SK-N-SH treated with all-trans-retinoic acid at 6 μM for 48 hours (cell line): ENCODE measurements around the gene S100A6.

Source experiments
- ATAC-seq: fragments of 200-7000 bp; cut with Tn5 transposase; 3 replicates; pipeline ENCODE4 v1.9.1; 2020; ENCODE audit warnings: mild to moderate bottlenecking, moderate library complexity
- ARNTL ChIP-seq: fragments of 450-650 bp; formaldehyde crosslinking; IDR thresholded peaks from 2 replicates; pipeline ENCODE4 v1.5.0; 2020; ENCODE audit warnings: low read depth, mild to moderate bottlenecking, moderate library complexity, borderline replicate concordance
- BACH2 ChIP-seq: fragments of 250-450 bp; sonication (Bioruptor Pico); IDR thresholded peaks from 2 replicates; pipeline ENCODE4 v1.9.0; 2021; ENCODE audit warnings: mild to moderate bottlenecking, borderline replicate concordance
- CSDC2 ChIP-seq: fragments of 250-450 bp; sonication (Bioruptor Pico); IDR thresholded peaks from 2 replicates; pipeline ENCODE4 v1.5.0; 2020; ENCODE audit warnings: mild to moderate bottlenecking, moderate library complexity
- ESRRG ChIP-seq: fragments of 250-450 bp; sonication (Bioruptor Pico); IDR thresholded peaks from 2 replicates; pipeline ENCODE4 v1.6.1; 2021; ENCODE audit warnings: mild to moderate bottlenecking
- GLIS3 ChIP-seq: fragments of 250-450 bp; sonication (Bioruptor Pico); IDR thresholded peaks from 2 replicates; pipeline ENCODE4 v1.5.0; 2020; ENCODE audit warnings: mild to moderate bottlenecking, moderate library complexity
- ISL1 ChIP-seq: fragments of 250-450 bp; sonication (Bioruptor Pico); IDR thresholded peaks from 2 replicates; pipeline ENCODE4 v2.1.2; 2022; ENCODE audit warnings: mild to moderate bottlenecking, moderate library complexity
- OSR1 ChIP-seq: fragments of 250-450 bp; sonication (Bioruptor Pico); IDR thresholded peaks from 2 replicates; pipeline ENCODE4 v1.8.0; 2022; ENCODE audit warnings: moderate library complexity, mild to moderate bottlenecking, inconsistent platforms
- RARB ChIP-seq: fragments of 250-450 bp; sonication (Bioruptor Pico); IDR thresholded peaks from 2 replicates; pipeline ENCODE4 v1.8.0; 2021; ENCODE audit warnings: mild to moderate bottlenecking, moderate library complexity
- SNAI2 ChIP-seq: fragments of 250-450 bp; sonication (Bioruptor Pico); IDR thresholded peaks from 2 replicates; pipeline ENCODE4 v1.5.0; 2020; ENCODE audit warnings: mild to moderate bottlenecking, moderate library complexity
- TOX ChIP-seq: fragments of 250-450 bp; sonication (Bioruptor Pico); IDR thresholded peaks from 2 replicates; pipeline ENCODE4 v1.8.0; 2021; ENCODE audit warnings: mild to moderate bottlenecking, moderate library complexity, borderline replicate concordance
- ZC3H10 ChIP-seq: fragments of 250-450 bp; sonication (Bioruptor Pico); IDR thresholded peaks from 2 replicates; pipeline ENCODE4 v1.5.1; 2021; ENCODE audit warnings: mild to moderate bottlenecking, moderate library complexity
- ZFP3 ChIP-seq: fragments of 250-450 bp; sonication (Bioruptor Pico); IDR thresholded peaks from 2 replicates; pipeline ENCODE4 v1.5.0; 2020; ENCODE audit warnings: mild to moderate bottlenecking, moderate library complexity
- ZFP30 ChIP-seq: fragments of 450-650 bp; formaldehyde crosslinking; IDR thresholded peaks from 2 replicates; pipeline ENCODE4 v1.5.0; 2022; ENCODE audit warnings: mild to moderate bottlenecking, moderate library complexity
- ZNF565 ChIP-seq: fragments of 450-650 bp; formaldehyde crosslinking; conservative IDR thresholded peaks from 2 replicates; pipeline ENCODE4 v1.5.0; 2020; ENCODE audit warnings: low read depth, mild to moderate bottlenecking, moderate library complexity
- ZNF70 ChIP-seq: fragments of 450-650 bp; formaldehyde crosslinking; IDR thresholded peaks from 2 replicates; pipeline ENCODE4 v1.5.0; 2020; ENCODE audit warnings: mild to moderate bottlenecking, moderate library complexity
- ZNF8 ChIP-seq: fragments of 450-650 bp; formaldehyde crosslinking; IDR thresholded peaks from 2 replicates; pipeline ENCODE4 v1.5.0; 2020; ENCODE audit warnings: mild to moderate bottlenecking, moderate library complexity
- TF ChIP-seq, protein P1 (sequence below): fragments of 250-450 bp; sonication (Bioruptor Pico); IDR thresholded peaks from 2 replicates; pipeline ENCODE4 v1.8.0; 2021; ENCODE audit warnings: low read depth, mild to moderate bottlenecking, moderate library complexity, borderline replicate concordance
- TF ChIP-seq, protein P2 (sequence below): fragments of 250-450 bp; sonication (Bioruptor Pico); IDR thresholded peaks from 2 replicates; pipeline ENCODE4 v1.8.0; 2020; ENCODE audit warnings: mild to moderate bottlenecking, moderate library complexity, borderline replicate concordance
- TF ChIP-seq, protein P3 (sequence below): fragments of 250-450 bp; sonication (Bioruptor Pico); IDR thresholded peaks from 2 replicates; pipeline ENCODE4 v1.5.1; 2021; ENCODE audit warnings: mild to moderate bottlenecking, moderate library complexity
- TF ChIP-seq, protein P4 (sequence below): fragments of 250-450 bp; sonication (Bioruptor Pico); IDR thresholded peaks from 2 replicates; pipeline ENCODE4 v1.5.1; 2020; ENCODE audit warnings: low read depth, mild to moderate bottlenecking, moderate library complexity
- TF ChIP-seq, protein P5 (sequence below): fragments of 250-450 bp; sonication (Bioruptor Pico); IDR thresholded peaks from 2 replicates; pipeline ENCODE4 v1.5.0; 2020; ENCODE audit warnings: mild to moderate bottlenecking, moderate library complexity

S100A6 gene

DNA sequence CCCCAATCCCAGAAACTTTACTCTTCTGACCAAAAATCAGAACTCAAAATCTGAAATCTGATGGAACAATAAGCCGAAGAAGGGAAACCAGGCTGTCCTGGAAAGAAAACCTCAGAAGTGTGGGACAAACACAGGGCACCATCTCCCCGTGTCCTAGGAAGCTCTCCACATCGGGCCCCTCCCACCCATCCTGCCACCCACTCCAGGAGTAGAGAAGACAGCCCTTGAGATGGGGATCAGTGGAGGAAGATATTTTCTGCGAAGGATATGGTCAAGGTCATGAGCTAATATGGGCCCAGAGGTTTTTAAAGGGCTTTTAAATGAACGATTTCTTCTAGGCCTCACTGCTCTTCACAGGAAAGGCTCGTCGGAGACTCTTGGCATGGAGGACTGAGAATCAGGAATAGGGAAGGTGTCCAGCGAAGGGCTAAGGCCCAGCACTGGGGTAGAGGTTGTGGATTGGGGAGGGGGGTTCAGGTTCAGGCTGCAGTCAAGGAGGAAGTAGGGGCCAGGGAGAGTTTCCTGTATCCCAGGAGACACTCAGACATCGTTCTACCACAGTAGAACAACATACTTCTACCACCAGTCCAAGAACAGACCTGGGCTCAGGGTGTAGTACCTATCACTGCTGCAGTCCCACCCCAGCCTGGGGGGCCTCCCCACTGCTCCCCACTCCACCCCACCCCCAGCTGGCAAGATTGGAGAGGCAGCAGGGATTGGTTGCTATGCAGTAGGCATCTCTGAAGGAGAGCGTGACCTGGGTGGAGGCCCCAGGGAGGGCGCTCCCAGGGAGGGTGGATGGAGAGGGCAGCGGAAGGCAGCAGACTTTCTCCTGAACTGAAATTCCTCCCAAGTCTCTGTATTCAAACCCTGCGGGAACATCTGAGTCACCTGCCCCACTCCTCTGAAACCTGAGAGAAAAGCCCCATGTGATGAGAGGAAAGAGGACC is 6.1 kb upstream of the S100A6 start (continued):
- TF ChIP-seq RARB (CRISPR knock-in tag) (no peak), ZC3H10 (no peak), ZFP3 (CRISPR knock-in tag) (no peak), ZNF8 (CRISPR knock-in tag) (no peak), OSR1 (CRISPR knock-in tag) (no peak), BACH2 (CRISPR knock-in tag) (no peak), ESRRG (no peak), TOX (CRISPR knock-in tag) (no peak)
- TF ChIP-seq, protein P1, sequence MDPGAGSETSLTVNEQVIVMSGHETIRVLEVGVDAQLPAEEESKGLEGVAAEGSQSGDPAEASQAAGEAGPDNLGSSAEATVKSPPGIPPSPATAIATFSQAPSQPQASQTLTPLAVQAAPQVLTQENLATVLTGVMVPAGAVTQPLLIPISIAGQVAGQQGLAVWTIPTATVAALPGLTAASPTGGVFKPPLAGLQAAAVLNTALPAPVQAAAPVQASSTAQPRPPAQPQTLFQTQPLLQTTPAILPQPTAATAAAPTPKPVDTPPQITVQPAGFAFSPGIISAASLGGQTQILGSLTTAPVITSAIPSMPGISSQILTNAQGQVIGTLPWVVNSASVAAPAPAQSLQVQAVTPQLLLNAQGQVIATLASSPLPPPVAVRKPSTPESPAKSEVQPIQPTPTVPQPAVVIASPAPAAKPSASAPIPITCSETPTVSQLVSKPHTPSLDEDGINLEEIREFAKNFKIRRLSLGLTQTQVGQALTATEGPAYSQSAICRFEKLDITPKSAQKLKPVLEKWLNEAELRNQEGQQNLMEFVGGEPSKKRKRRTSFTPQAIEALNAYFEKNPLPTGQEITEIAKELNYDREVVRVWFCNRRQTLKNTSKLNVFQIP (CRISPR knock-in tag) = no peak
- TF ChIP-seq, all 23 proteins: peak for 0

DNA sequence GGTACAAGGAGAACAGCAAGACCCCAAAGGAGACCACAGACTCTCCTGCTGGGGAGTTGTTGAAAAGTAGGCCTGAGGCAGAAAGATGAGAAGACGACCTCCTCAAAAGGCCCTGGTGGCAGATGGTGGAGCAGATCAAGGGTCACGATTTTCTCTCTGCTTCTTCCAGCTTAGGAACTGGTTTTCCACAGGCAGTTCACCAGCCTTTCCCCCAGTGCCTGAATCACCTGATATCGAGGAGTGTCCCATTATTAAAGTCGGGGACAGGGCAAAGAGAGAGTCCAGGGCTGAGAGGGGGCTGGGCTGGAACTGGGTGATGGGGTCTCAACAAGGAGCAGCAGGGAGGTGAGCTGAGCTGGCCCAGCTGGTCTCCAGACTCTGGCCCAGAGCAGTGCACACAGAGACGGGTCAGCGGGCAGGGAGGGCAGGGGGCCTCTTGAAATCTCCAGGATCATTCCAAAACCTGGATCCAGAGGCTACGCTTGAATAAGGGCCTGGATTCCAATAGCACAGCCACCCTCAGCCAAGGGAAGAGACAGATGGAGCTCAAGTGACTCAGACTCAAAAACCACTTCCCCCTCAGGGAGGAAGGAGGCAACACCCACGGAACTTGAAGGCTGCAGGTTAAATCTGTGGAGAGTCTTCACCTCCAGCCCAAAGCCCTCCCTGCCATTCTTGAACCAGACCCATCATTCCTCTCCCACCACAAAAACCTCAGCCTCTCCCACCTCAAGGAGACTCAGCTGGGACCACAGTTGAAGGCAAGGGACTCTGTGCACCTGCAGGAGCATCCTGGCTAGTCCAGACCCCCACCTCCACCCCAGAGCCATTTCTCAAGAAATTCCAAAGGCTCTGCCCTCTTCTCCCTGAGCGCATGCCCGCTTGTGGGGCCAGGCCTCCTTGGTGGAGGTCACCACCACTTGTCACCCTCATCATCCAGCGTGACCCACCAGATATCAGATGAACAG is 4.9 kb upstream of the S100A6 start, which contains the start of gene S100A5:
Gene S100A5, minus strand, starts transcription at position 541 of the 968 bp plus-strand sequence. CDS start 743 bp downstream, outside the sequence.
- TF ChIP-seq ESRRG (no peak), CSDC2 (CRISPR knock-in tag) (no peak), ZC3H10 (no peak), ZFP30 (CRISPR knock-in tag) (no peak), ZFP3 (CRISPR knock-in tag) (no peak), ISL1 (no peak), ZNF565 (CRISPR knock-in tag) (no peak), BACH2 (CRISPR knock-in tag) (no peak), ZNF8 (CRISPR knock-in tag) (no peak), SNAI2 (CRISPR knock-in tag) (no peak), ZNF70 (CRISPR knock-in tag) (no peak), TOX (CRISPR knock-in tag) (no peak), GLIS3 (no peak), OSR1 (CRISPR knock-in tag) (no peak), ARNTL (CRISPR knock-in tag) (no peak)
- TF ChIP-seq, protein P2, sequence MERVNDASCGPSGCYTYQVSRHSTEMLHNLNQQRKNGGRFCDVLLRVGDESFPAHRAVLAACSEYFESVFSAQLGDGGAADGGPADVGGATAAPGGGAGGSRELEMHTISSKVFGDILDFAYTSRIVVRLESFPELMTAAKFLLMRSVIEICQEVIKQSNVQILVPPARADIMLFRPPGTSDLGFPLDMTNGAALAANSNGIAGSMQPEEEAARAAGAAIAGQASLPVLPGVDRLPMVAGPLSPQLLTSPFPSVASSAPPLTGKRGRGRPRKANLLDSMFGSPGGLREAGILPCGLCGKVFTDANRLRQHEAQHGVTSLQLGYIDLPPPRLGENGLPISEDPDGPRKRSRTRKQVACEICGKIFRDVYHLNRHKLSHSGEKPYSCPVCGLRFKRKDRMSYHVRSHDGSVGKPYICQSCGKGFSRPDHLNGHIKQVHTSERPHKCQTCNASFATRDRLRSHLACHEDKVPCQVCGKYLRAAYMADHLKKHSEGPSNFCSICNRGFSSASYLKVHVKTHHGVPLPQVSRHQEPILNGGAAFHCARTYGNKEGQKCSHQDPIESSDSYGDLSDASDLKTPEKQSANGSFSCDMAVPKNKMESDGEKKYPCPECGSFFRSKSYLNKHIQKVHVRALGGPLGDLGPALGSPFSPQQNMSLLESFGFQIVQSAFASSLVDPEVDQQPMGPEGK (CRISPR knock-in tag) = no peak
- TF ChIP-seq, protein P3, sequence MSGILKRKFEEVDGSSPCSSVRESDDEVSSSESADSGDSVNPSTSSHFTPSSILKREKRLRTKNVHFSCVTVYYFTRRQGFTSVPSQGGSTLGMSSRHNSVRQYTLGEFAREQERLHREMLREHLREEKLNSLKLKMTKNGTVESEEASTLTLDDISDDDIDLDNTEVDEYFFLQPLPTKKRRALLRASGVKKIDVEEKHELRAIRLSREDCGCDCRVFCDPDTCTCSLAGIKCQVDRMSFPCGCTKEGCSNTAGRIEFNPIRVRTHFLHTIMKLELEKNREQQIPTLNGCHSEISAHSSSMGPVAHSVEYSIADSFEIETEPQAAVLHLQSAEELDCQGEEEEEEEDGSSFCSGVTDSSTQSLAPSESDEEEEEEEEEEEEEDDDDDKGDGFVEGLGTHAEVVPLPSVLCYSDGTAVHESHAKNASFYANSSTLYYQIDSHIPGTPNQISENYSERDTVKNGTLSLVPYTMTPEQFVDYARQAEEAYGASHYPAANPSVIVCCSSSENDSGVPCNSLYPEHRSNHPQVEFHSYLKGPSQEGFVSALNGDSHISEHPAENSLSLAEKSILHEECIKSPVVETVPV (CRISPR knock-in tag) = no peak
- TF ChIP-seq, protein P1 (CRISPR knock-in tag) = no peak

DNA sequence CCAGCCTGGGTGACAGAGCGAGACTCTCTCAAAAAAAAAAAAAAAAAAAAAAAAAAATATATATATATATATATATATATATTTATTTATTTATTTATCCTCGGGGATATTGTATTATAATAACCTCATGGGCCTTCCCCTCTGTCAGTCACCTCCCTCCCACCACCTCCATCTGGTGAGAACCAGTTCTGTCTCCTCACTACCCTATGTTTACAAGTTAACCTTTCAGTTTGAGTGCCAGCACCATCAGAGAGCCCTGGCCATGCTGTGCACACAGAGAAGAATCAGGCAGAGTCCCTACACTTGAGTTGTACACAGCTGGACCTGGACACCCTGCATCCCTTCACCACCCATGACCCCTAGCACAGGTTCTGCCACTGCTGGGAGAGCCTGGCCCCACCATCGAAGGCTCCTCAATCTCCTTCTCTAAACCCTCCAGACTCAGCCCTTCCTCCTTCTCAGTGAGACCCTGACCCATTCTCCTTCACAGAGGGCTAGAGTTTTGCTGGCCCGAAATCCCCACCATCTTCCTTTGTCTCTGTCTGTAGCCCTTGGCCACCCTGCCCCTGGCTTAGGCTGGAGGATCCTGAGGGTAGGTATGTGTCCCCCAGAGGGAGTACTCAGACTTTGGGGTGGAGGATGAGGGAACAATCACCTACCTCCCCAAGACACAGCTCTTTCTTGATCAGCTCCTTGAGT is 3.8 kb upstream of the S100A6 start:
- ATAC-seq = no peak
- TF ChIP-seq RARB (CRISPR knock-in tag) (no peak), ZNF8 (CRISPR knock-in tag) (no peak), GLIS3 (no peak), ZNF70 (CRISPR knock-in tag) (no peak), ZFP30 (CRISPR knock-in tag) (no peak), TOX (CRISPR knock-in tag) (no peak), ZC3H10 (no peak), CSDC2 (CRISPR knock-in tag) (no peak), ZFP3 (CRISPR knock-in tag) (no peak), ZNF565 (CRISPR knock-in tag) (no peak)
- TF ChIP-seq, protein P4, sequence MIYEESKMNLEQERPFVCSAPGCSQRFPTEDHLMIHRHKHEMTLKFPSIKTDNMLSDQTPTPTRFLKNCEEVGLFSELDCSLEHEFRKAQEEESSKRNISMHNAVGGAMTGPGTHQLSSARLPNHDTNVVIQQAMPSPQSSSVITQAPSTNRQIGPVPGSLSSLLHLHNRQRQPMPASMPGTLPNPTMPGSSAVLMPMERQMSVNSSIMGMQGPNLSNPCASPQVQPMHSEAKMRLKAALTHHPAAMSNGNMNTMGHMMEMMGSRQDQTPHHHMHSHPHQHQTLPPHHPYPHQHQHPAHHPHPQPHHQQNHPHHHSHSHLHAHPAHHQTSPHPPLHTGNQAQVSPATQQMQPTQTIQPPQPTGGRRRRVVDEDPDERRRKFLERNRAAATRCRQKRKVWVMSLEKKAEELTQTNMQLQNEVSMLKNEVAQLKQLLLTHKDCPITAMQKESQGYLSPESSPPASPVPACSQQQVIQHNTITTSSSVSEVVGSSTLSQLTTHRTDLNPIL = no peak
- TF ChIP-seq, protein P5, sequence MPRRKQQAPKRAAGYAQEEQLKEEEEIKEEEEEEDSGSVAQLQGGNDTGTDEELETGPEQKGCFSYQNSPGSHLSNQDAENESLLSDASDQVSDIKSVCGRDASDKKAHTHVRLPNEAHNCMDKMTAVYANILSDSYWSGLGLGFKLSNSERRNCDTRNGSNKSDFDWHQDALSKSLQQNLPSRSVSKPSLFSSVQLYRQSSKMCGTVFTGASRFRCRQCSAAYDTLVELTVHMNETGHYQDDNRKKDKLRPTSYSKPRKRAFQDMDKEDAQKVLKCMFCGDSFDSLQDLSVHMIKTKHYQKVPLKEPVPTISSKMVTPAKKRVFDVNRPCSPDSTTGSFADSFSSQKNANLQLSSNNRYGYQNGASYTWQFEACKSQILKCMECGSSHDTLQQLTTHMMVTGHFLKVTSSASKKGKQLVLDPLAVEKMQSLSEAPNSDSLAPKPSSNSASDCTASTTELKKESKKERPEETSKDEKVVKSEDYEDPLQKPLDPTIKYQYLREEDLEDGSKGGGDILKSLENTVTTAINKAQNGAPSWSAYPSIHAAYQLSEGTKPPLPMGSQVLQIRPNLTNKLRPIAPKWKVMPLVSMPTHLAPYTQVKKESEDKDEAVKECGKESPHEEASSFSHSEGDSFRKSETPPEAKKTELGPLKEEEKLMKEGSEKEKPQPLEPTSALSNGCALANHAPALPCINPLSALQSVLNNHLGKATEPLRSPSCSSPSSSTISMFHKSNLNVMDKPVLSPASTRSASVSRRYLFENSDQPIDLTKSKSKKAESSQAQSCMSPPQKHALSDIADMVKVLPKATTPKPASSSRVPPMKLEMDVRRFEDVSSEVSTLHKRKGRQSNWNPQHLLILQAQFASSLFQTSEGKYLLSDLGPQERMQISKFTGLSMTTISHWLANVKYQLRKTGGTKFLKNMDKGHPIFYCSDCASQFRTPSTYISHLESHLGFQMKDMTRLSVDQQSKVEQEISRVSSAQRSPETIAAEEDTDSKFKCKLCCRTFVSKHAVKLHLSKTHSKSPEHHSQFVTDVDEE (CRISPR knock-in tag) = no peak

More for the DNA sequence above, 4.9 kb upstream of the S100A6 start, which contains the start of gene S100A5:
- no peak for ATAC-seq
